Psoas muscle (tissue), 8 donors: ENCODE results near the gene MYO15B. TPM values are rescaled to one million over a fixed set of nuclear protein-coding genes. Genes with fewer than 3 reads are reported as not detected.

ENCODE experiments used
- ATAC-seq, 4 donors: fragments of 200-7000 bp; cut with Tn5 transposase; one replicate each; pipeline ENCODE4 v1.9.1; 2020; ENCODE audit warnings: moderate library complexity in 3 of 4, mild to moderate bottlenecking in 2 of 4
- DNase-seq, 2 donors: peaks; one replicate each; pipeline ENCODE4 v3.0.0-alpha.2; 2020
- H3K27ac ChIP-seq: fragments of 200-600 bp; one replicate; pipeline ENCODE4 v1.8.0; 2022
- H3K27me3 ChIP-seq, 3 donors: fragments of 200-600 bp in 1 of 3; one replicate each; pipeline versions ENCODE4 v1.6.1 to v1.8.0; 2013 to 2022; ENCODE audit warnings: low read length in 2 of 3, mild to moderate bottlenecking in 2 of 3, moderate library complexity in 1 of 3; ENCODE audit not compliant: insufficient read depth in 3 of 3
- H3K36me3 ChIP-seq, 2 donors: fragments of 200-600 bp in 1 of 2; one replicate each; pipeline versions ENCODE4 v1.6.1 to v1.8.0; 2013 to 2022; ENCODE audit warnings: low read depth in 1 of 2, mild to moderate bottlenecking in 1 of 2, moderate library complexity in 1 of 2; ENCODE audit not compliant: insufficient read depth in 1 of 2
- H3K4me1 ChIP-seq: fragments of 200-600 bp; one replicate; pipeline ENCODE4 v1.8.0; 2022
- H3K4me3 ChIP-seq: fragments of 200-600 bp; one replicate; pipeline ENCODE4 v1.8.0; 2022; ENCODE audit warnings: mild to moderate bottlenecking
- H3K9me3 ChIP-seq: fragments of 200-600 bp; one replicate; pipeline ENCODE4 v1.8.0; 2022
- WGBS, 3 donors: extraction: QIAGEN DNeasy Blood & Tissue Kit; methylation state at CpG; one replicate each; pipeline versions ENCODE4 v1.1.6 to v1.1.7; 2013; 5-methylcytosine and 5-hydroxymethylcytosine counted together
- intact Hi-C, 2 donors: fragments of 100-400 bp; cut with DNase I; formaldehyde crosslinking; loops; one replicate each; pipeline versions ENCODE4 v1.11.0 to v1.14.2; 2022
- polyA plus RNA-seq, 3 donors: library from polyadenylated mRNA; stranded (reverse); fragments of 200-250 nt; gene quantifications; one replicate each; pipeline ENCODE4 v1.2.3, GENCODE V29; 2013
- total RNA-seq, 4 donors: library from RNA; stranded (reverse); fragmentation: NEBNext Ultra II Directional in 2 of 4; extraction: Animal tissue kit (Norgen Biotek cat#: 25700) in 2 of 4; gene quantifications; one replicate each; pipeline versions ENCODE4 v1.2.1 to v1.2.4, GENCODE V29; 2021 to 2023
- TF ChIP-seq, protein P1 (sequence below): fragments of 200-600 bp; IDR thresholded peaks from one replicate; pipeline ENCODE4 v1.8.0; 2022; ENCODE audit warnings: antibody characterized with exemption
- donor health status: healthy with polysubstance abuse.
- donor health status: DM: no; HTN: no; CAD: no; lungs with moderate emphysema.
- donor health status: Bipolar disorder and iron deficiency.
- donor health status: healthy.
- donor health status: DM: yes; HTN: yes; CAD: no.
- donor health status: DM: no; HTN: no; CAD: no.
- donor health status: DM: no; HTN: no; CAD: no.
- donor health status: DM: yes; HTN: yes; CAD: no.

The MYO15B gene
- total and polyA plus RNA-seq, 7 donors: 5.2 to 28.2 (median 16.7) TPM

DNA sequence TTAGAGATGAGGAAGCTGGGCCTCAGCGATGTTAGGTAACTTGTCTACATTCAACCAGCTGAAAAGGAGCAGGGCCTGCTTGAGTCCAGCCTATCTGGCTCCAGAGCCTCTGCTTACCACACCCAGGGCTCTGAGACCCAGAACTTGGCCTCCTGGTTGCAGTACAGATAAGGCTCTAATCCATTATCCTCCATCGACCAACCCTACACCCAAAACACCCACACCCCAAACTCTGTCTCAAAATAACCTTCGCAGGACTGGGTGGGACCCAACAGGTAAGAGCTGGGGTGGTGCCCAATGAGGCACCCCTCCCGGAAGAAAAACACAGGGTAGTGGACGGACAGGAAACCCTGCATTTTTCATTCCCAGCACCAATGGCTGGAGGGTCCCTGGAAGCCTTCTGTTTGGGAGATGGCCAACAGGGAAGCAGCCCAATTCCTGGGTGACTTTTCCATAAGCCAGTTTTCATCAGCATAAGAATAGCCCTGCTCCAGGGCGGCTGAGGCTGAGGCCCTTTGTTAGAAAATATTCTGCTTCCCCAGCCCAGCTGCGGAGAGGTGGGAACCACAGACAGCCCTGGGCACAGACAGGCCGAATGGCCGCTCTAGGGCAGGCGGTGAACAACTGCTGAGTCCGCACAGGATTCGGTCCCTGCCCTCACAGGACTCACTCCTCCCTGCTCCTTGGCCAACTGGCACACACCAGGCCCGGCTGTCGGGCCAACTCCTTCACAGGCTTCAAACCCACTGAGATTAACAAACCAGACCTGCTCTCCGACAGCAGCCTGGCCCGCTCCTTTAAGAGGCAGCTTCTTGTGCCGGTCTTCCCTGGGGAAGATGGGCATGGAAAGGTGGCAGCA, 55.4 kb downstream of the MYO15B start:
- ATAC-seq (no peak), DNase-seq (no peak)
- no peaks in the 10 kb centered on the region for H3K27me3 ChIP-seq
- TF ChIP-seq, protein P1, sequence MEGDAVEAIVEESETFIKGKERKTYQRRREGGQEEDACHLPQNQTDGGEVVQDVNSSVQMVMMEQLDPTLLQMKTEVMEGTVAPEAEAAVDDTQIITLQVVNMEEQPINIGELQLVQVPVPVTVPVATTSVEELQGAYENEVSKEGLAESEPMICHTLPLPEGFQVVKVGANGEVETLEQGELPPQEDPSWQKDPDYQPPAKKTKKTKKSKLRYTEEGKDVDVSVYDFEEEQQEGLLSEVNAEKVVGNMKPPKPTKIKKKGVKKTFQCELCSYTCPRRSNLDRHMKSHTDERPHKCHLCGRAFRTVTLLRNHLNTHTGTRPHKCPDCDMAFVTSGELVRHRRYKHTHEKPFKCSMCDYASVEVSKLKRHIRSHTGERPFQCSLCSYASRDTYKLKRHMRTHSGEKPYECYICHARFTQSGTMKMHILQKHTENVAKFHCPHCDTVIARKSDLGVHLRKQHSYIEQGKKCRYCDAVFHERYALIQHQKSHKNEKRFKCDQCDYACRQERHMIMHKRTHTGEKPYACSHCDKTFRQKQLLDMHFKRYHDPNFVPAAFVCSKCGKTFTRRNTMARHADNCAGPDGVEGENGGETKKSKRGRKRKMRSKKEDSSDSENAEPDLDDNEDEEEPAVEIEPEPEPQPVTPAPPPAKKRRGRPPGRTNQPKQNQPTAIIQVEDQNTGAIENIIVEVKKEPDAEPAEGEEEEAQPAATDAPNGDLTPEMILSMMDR: no peak
- H3K4me3 ChIP-seq: no peak overlapping the region
- intact Hi-C loops: no loop called here
- WGBS, 3 donors: 70 to 85% (median 78%) methylated on average over 17 of the region's 17 CpGs
- H3K36me3 ChIP-seq: peaks cover 0 to 25% of the 10 kb centered on the region in 2 donors
- no peak overlapping the region for H3K27ac ChIP-seq
- H3K4me1 ChIP-seq: no peaks in the 10 kb centered on the region
- H3K9me3 ChIP-seq: no peaks in the 10 kb centered on the region

DNA sequence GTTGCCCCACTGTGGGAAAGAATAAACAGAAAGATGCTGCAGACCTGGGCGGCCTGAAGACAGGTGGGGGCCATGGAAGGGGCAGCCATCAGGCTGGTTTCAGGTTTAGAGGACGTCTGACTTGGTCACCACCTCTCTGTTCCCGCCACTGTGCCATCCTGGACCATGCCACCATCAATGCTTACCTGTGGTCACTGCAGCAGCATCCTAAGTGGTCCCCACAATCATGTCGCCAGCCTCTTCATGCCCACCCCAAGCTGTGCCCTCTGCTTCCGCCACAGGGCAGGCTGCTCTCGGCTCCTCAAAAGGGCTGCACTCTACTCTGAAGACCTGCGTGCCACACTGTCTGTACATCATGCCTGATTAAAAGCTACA, 56.0 kb downstream of the MYO15B start:
- no peak for ATAC-seq
- intact Hi-C loops: no loop called here
- no peak overlapping the region for H3K27ac ChIP-seq
- H3K27me3 ChIP-seq: no peaks in the 10 kb centered on the region
- H3K4me3 ChIP-seq: no peak overlapping the region
- H3K36me3 ChIP-seq: peaks cover 0 to 28% of the 10 kb centered on the region in 2 donors
- WGBS, 3 donors: 93 to 99% (median 94%) methylated on average over 7 of the region's 7 CpGs
- TF ChIP-seq, protein P1: no peak
- H3K9me3 ChIP-seq: no peaks in the 10 kb centered on the region
- no peaks in the 10 kb centered on the region for H3K4me1 ChIP-seq
- no peak for DNase-seq

DNA sequence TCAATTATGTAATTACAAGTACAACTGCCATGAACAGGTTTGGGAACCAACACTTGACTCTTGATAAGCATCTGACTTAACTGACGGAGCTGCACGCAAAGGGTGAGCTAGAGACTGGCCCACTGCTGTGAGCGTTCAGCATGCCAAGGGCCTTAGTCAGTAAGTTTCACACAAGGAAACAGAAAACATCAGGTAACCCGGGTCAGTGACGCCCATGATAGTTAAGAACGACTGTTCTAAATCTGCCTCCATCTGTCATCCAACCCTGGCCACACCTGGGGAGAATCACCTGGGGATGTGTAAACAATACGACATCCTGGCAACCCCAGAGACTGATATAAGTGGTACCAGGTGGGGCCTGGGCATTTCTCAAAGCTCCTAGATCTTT, 57.9 kb downstream of the MYO15B start:
- Histone ChIP-seq H3K9me3 (no peaks in the 10 kb centered on the region), H3K36me3 (peaks cover 0 to 46% of the 10 kb centered on the region in 2 donors), H3K4me1 (no peaks in the 10 kb centered on the region), H3K4me3 (no peak overlapping the region), H3K27ac (no peak overlapping the region), H3K27me3 (no peaks in the 10 kb centered on the region)
- DNase-seq (no peak), ATAC-seq (no peak)
- intact Hi-C loops: no loop called here
- TF ChIP-seq, protein P1: no peak
- WGBS, 3 donors: 81 to 90% (median 85%) methylated on average over 7 of the region's 7 CpGs

DNA sequence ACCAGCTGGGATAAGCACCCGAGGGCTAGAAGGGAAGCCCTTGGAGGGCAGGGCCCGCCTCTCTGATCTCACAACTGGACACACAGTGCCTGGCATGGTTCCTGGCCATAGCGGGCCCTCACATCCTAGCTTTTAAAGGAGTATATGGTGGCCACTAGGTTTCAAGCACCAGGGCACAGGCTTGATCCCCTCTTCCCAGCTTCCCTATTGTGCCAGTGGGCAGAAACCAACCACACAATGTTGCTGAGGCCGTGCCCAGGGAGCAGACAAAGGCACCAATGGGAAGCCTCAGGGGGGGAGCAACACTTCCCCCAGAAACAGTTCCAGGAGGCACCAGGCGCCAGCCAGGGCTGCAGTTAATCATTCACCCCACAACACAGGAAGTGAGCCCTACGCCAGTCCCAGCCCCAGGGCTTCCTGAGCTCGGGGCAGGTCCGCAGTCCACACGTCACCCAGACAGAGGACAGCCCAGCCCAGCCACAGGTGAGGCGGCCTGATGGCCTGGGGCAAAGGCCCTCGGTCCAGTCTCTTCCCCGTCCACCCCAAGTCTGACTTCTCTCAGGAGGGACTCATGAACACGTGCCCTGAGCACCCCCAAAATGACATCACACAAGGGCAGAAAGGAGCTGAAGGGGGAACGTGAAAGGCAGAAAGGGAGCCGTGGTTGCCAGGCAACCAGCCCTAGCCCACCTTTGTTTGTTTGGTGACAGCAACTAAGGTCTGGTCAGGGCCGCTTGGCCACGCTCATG, 58.5 kb downstream of the MYO15B start:
- peak; percentile 20 to 40 (median 34) for ATAC-seq
- TF ChIP-seq, protein P1: no peak
- no peak for DNase-seq
- Histone ChIP-seq H3K27ac (no peak overlapping the region), H3K36me3 (peaks cover 0 to 52% of the 10 kb centered on the region in 2 donors), H3K4me3 (no peak overlapping the region), H3K4me1 (no peaks in the 10 kb centered on the region), H3K9me3 (no peaks in the 10 kb centered on the region), H3K27me3 (no peaks in the 10 kb centered on the region)
- intact Hi-C loops: no loop called here
- WGBS, 3 donors: 87 to 89% (median 88%) methylated on average over 16 to 17 of the region's 17 CpGs
